ENCODE data around the gene GHR.

Gene GHR

DNA sequence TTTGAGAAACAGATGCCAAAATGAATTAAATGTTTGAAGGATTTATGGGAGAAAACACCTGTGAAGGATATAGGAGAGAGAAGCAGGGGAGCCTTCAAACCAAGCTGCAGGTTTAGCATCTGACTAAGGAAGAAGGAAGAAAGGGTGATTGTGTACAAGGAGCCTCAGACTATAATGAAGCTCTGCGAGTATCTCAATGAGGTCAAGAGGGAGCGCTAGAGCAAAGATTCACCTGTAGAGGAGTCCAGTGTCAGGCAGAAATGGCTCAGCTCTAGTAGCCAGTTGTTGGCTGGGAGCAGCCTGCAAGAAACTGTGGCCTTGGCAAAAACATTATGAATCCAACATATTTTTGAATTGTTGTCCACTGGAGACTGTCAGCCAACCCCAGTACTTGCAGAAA, 20.0 kb upstream of the GHR start:
- Histone ChIP-seq H3K9ac (ENCODE audit: low read depth, low read length) (no peak overlapping the region), H3K79me2 (ENCODE audit: insufficient read depth, low read length) (no peaks in the 10 kb centered on the region), H3K4me2 (ENCODE audit: insufficient read depth, low read length) (no peak overlapping the region), H3K9me3 (ENCODE audit: insufficient read depth, low read length, severe bottlenecking) (no peaks in the 10 kb centered on the region), H3K4me1 (ENCODE audit: insufficient read depth, low read length) (no peaks in the 10 kb centered on the region), H3K4me3 (ENCODE audit: low read depth in 1 of 2, low read length in 2 of 2) (no peak overlapping the region), H2AFZ (ENCODE audit: low read depth, low read length) (no peak overlapping the region), H4K20me1 (ENCODE audit: insufficient read depth, low read length) (no peaks in the 10 kb centered on the region), H3K27ac (ENCODE audit: low read length) (no peak overlapping the region), H3K36me3 (ENCODE audit: insufficient read depth, low read length) (no peaks in the 10 kb centered on the region), H3K27me3 (ENCODE audit: insufficient read depth, low read length, poor library complexity) (no peaks in the 10 kb centered on the region)
- no peak for DNase-seq
- no peak for ATAC-seq (ENCODE audit: insufficient read depth, low read depth)
- TF ChIP-seq, protein P1, sequence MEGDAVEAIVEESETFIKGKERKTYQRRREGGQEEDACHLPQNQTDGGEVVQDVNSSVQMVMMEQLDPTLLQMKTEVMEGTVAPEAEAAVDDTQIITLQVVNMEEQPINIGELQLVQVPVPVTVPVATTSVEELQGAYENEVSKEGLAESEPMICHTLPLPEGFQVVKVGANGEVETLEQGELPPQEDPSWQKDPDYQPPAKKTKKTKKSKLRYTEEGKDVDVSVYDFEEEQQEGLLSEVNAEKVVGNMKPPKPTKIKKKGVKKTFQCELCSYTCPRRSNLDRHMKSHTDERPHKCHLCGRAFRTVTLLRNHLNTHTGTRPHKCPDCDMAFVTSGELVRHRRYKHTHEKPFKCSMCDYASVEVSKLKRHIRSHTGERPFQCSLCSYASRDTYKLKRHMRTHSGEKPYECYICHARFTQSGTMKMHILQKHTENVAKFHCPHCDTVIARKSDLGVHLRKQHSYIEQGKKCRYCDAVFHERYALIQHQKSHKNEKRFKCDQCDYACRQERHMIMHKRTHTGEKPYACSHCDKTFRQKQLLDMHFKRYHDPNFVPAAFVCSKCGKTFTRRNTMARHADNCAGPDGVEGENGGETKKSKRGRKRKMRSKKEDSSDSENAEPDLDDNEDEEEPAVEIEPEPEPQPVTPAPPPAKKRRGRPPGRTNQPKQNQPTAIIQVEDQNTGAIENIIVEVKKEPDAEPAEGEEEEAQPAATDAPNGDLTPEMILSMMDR (IDR thresholded peaks at IDR 0.05; ENCODE audit: borderline replicate concordance, extremely low read depth, low read length, poor library complexity, severe bottlenecking): no peak
- TF ChIP-seq EZH2 (IDR thresholded peaks at IDR 0.05; ENCODE audit: borderline replicate concordance, low read depth, low read length, severe bottlenecking): no peak

DNA sequence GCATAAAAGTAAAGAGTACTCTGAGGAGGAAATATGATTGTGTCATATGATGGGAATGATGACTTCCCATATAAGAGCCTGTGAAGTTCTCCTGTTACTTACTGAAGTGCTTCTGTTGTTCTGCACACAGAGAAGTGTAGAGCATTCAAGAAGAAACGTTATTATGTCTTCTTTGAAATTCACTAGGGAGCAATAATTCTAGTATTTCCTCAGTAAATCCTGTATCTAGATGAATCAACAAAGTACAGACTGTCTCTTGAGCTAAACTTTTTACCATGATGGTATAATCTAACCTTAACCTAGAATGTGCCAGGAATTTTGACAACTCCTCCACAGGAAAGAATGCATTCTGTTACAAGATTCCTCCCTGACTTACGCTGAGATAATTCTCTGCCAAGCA, 18.9 kb upstream of the GHR start:
- Histone ChIP-seq H3K36me3 (ENCODE audit: insufficient read depth, low read length) (no peaks in the 10 kb centered on the region), H3K4me2 (ENCODE audit: insufficient read depth, low read length) (no peak overlapping the region), H3K79me2 (ENCODE audit: insufficient read depth, low read length) (no peaks in the 10 kb centered on the region), H3K27me3 (ENCODE audit: insufficient read depth, low read length, poor library complexity) (no peaks in the 10 kb centered on the region), H3K4me3 (ENCODE audit: low read depth in 1 of 2, low read length in 2 of 2) (no peak overlapping the region), H3K4me1 (ENCODE audit: insufficient read depth, low read length) (no peaks in the 10 kb centered on the region), H3K27ac (ENCODE audit: low read length) (no peak overlapping the region), H3K9me3 (ENCODE audit: insufficient read depth, low read length, severe bottlenecking) (no peaks in the 10 kb centered on the region), H4K20me1 (ENCODE audit: insufficient read depth, low read length) (no peaks in the 10 kb centered on the region), H2AFZ (ENCODE audit: low read depth, low read length) (no peak overlapping the region), H3K9ac (ENCODE audit: low read depth, low read length) (no peak overlapping the region)
- TF ChIP-seq, protein P1 (IDR thresholded peaks at IDR 0.05; ENCODE audit: borderline replicate concordance, extremely low read depth, low read length, poor library complexity, severe bottlenecking): no peak
- TF ChIP-seq EZH2 (IDR thresholded peaks at IDR 0.05; ENCODE audit: borderline replicate concordance, low read depth, low read length, severe bottlenecking): no peak
- no peak for ATAC-seq (ENCODE audit: insufficient read depth, low read depth)
- DNase-seq: no peak

DNA sequence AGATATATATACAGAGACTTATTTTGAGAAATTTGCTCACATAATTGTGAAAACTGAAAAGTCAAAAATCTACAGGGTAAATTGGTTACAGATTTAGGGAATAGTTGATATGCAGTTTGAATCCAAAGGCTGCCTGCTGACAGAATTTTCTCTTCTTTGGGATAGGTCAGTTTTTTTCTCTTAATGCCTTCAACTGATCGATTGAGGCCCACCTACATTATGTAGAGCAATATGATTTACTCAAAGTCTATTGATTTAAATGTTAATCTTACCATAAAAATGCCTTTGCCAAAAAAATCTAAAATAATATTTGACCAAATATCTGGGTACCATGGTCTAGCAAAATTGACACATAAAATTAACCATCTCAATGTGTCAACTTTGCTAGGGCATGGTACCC, 3.9 kb upstream of the GHR start:
- DNase-seq: no peak
- TF ChIP-seq, protein P1 (IDR thresholded peaks at IDR 0.05; ENCODE audit: borderline replicate concordance, extremely low read depth, low read length, poor library complexity, severe bottlenecking): no peak
- no peak for TF ChIP-seq EZH2 (IDR thresholded peaks at IDR 0.05; ENCODE audit: borderline replicate concordance, low read depth, low read length, severe bottlenecking)
- Histone ChIP-seq H2AFZ (ENCODE audit: low read depth, low read length) (no peak overlapping the region), H3K4me1 (ENCODE audit: insufficient read depth, low read length) (no peaks in the 10 kb centered on the region), H3K9me3 (ENCODE audit: insufficient read depth, low read length, severe bottlenecking) (no peaks in the 10 kb centered on the region), H3K4me2 (ENCODE audit: insufficient read depth, low read length) (no peak overlapping the region), H3K79me2 (ENCODE audit: insufficient read depth, low read length) (no peaks in the 10 kb centered on the region), H3K36me3 (ENCODE audit: insufficient read depth, low read length) (no peaks in the 10 kb centered on the region), H4K20me1 (ENCODE audit: insufficient read depth, low read length) (no peaks in the 10 kb centered on the region), H3K4me3 (ENCODE audit: low read depth in 1 of 2, low read length in 2 of 2) (no peak overlapping the region), H3K27ac (ENCODE audit: low read length) (no peak overlapping the region), H3K9ac (ENCODE audit: low read depth, low read length) (no peak overlapping the region), H3K27me3 (ENCODE audit: insufficient read depth, low read length, poor library complexity) (no peaks in the 10 kb centered on the region)
- no peak for ATAC-seq (ENCODE audit: insufficient read depth, low read depth)

All from DND-41 (cell line).